GM21367 (cell line): ENCODE measurements around the gene ERAP2.
"Not testable (repeated sequence)": the region's sequence is repeated elsewhere in the genome, so short reads cannot be mapped to it uniquely, and the experiment has no call there.

ENCODE experiments used
- ATAC-seq: cut with Tn5 transposase; IDR thresholded peaks from one replicate; pipeline ENCODE4 v1.9.1; 2021; ENCODE audit not compliant: unreplicated experiment

ERAP2 gene

GRCh38 chr5:96863114-96863513 lies 13.2 kb upstream of the ERAP2 start:
- ATAC-seq: no peak

DNA sequence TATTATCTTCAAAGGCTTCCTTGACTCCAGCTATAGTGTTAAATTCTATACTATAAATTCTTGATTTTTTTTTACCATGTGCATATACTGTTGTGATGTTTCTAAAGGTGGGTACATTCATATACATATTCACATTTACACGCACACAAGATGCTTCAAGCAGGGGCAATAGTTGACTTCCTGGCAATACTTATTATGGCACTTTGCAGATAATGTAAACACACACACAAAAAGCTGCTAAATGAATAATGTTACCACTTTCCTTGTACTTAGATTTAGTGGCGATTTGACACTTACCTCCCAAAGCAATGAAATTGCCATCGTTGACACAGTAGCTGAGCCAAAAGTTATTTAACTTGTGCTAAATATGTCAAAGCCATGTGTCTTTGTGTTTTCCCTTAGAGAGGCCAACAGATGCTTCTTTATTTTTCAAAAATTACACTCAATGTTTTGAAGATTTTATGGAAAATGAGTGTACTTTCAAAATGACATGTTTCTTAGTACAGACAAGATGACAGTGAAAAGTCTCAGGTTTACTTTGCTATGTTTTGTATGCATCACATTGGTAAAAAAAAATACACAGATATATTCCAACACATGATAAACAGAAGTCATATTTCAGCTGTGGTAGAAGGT lies 12.2 kb upstream of the ERAP2 start:
- no peak for ATAC-seq

GRCh38 chr5:96864922-96865530 lies 11.3 kb upstream of the ERAP2 start:
- ATAC-seq: no peak

DNA sequence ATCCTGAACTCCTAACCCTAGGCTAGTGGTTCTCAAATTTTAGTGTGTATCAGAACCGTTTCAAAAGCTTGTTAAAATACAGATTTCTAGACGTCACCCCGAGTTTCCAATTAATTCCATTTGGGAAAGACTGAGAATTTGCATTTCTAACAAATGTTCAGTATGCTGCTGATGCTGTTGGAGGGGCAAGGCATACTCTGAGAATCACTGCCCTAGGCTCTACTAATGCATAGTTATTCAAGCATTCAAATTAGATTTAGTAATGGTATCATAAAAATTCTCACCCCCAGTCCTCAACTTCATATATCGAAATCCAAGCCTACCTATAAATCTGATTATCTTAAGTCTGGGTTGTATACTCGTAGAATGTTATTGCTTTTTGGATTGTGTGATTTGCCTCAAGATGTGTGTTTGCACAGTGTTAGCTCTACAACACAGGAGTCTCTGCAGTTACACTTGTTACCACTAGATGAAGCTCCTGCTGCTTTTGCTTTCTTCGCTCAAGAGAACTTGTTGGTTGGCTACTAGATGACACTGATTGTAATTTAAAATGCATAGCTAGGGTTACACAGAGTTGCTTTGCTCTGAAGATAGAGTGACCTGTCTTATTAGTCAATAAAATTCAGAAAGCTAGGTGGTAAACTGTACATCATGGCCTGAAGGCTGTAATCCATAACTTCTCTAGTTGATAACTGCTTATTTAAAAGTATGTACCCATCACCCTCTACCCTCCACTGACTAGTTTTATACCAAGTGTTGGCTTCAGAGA lies 7.5 kb upstream of the ERAP2 start:
- ATAC-seq: peak; percentile 68

- no peak for ATAC-seq
These were observed 7.0 kb upstream of the ERAP2 start for GRCh38 chr5:96869372-96869641.

GRCh38 chr5:96870094-96871026 lies 5.9 kb upstream of the ERAP2 start:
- ATAC-seq: peak; percentile 68

- ATAC-seq: no peak
These were observed 5.3 kb upstream of the ERAP2 start for GRCh38 chr5:96871027-96871399.

- no peak for ATAC-seq
These were observed 4.6 kb upstream of the ERAP2 start for GRCh38 chr5:96871686-96872085.

DNA sequence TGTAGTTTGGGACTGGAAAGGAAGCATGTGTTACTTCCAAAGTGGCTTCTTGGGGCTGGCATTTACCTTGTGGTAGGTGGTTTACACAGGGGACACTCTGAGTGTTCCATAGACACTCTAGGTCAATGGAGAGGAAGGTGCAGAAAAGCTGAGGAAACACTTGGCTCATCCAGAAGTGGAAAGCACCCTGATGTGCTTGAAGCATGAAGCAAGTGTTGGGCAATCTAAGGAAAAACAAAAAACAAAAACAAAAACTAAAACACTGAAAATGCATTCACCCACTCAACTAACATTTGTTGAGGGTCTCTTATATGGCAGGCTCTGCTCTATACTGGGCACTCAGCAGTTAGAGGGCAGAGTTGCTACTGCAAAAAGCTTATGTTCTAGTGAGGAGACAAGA lies 2.9 kb upstream of the ERAP2 start:
- ATAC-seq: no peak

DNA sequence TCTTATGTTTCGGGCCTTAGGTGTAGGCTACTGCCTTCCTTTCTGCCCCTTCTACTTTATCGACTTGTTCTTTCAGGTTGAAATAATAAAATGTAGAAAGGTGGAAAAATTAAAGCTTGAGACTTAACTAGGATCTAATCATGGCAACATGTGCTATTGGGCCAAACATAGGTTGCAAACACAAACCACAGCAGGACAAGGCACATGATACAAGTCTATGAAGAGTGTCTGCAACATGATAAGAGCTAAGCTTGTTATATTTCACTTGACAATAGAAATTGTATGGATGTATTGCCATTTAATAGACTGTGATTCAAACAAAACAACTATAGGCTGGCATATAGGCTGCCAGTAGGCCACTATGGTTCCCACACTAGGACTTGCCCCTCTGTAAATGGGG lies 1.7 kb upstream of the ERAP2 start:
- ATAC-seq: no peak

GRCh38 chr5:96875791-96876291 lies 459 bp upstream of the ERAP2 start:
- ATAC-seq: peak; percentile 2

DNA sequence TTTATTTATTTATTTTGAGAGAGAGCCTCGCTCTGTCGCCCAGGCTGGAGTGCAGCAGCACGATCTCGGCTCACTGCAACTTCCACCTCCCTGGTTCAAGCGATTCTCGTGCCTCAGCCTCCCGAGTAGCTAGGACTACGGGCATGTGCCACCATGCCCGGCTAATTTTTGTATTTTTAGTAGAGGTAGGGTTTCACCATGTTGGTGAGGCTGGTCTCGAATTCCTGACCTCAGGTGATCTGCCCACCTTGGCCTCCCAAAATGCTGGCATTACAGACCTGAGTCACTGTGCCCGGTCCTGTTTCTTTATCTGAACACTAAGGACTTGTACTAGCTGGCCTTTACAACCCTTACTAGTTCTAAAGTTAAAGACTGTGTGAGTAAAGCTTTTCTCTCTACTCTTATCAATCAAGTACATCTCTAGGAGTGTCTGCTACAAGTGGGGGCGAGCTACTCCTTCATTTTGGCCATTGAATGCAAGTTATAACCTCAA lies 723 bp downstream of the ERAP2 start:
- not testable (repeated sequence) for ATAC-seq

- no peak for ATAC-seq
These were observed 3.4 kb downstream of the ERAP2 start for GRCh38 chr5:96879665-96880064.

- ATAC-seq: no peak
These were observed 4.3 kb downstream of the ERAP2 start for GRCh38 chr5:96880444-96881164.

DNA sequence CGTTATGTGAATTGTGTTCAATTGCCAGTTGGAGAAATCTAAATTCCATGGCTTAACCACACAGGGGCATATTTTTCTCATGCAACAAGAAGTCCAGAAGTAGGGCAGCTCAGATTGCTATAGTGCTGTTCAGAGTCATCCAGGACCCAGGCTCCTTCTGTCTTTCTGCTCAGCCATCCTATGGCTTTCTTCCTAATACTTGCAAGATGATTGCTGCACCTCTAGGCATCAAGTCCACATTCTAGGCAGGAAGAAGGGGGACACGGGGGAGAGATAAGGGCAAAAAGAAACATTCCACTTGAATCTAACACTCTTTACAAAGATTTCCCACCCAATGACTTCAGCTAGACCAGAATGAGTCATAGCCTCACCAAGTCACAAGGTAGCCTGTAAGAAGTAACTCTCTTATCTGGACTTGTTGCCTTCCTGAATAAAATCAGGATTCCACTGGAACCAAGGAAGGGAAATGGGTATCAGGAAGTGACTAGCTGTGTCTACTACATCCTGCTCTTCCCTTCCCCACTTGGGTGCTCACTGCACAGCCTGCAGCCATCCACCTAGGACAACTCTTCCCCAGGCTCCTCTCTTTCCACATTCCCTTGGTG lies 5.3 kb downstream of the ERAP2 start:
- ATAC-seq: no peak

GRCh38 chr5:96883871-96884270 lies 7.6 kb downstream of the ERAP2 start:
- no peak for ATAC-seq

DNA sequence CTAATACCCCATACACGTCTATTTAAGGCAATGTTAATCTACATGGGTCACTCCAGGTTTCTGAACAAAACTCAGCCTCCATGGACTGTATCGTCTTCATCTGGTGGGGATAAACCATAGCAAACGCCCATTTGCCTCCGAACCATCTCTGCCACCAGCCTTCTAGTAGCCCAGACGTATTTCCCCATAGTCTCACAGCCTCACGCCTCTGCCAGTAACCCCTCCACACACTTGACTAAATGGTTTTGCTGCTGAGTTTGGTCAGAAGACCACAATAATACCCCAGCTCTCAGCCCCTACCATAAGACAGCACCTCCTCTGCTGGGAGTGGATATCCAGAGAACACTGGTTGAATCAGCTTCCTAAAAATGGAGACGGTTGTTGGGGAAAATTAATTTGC lies 8.7 kb downstream of the ERAP2 start:
- no peak for ATAC-seq

- peak; percentile 88 for ATAC-seq
These were observed 9.4 kb downstream of the ERAP2 start for GRCh38 chr5:96885518-96886338.

GRCh38 chr5:96893342-96893741 lies 17.0 kb downstream of the ERAP2 start:
- no peak for ATAC-seq
